Melanocyte of skin (primary cell): ENCODE measurements around the gene NACC2. TPM values are rescaled to one million over a fixed set of nuclear protein-coding genes. Genes with fewer than 3 reads are reported as not detected.

ENCODE experiments used
- total RNA-seq, 2 donors: library from RNA; depleted of rRNA; stranded (reverse); fragments of >200 nt; gene quantifications; 2 replicates each; pipeline ENCODE4 v1.2.3, GENCODE V29; 2012

The NACC2 gene
- total RNA-seq, result 10 to 100 TPM; 21.0 to 22.7 TPM

GRCh38 chr9:136095070-136096058 is at the start of gene NACC2:
Gene NACC2, minus strand, starts transcription at chr9:136095289. Its CDS starts 44,768 bp downstream, at chr9:136050521.

GRCh38 chr9:136118320-136119060 is 23.4 kb upstream of the NACC2 start, which contains the start of gene TMEM250:
Gene TMEM250, minus strand, starts transcription at chr9:136118875. Its CDS starts 1,975 bp downstream, at chr9:136116900.

GRCh38 chr9:135961277-135961715 is 133.8 kb downstream of the NACC2 start, which contains the start of gene UBAC1:
Gene UBAC1, minus strand, starts transcription at chr9:135961373. Its CDS starts 211 bp downstream, at chr9:135961162.

Other genes starting within 250 kb of the NACC2 start
- gene CAMSAP1, start 187.7 kb downstream of the NACC2 start, total RNA-seq, result 10 to 100 TPM; 17.2 to 22.0 TPM
- gene UBAC1, start 133.9 kb downstream of the NACC2 start, total RNA-seq, result 10 to 100 TPM; 29.3 to 34.6 TPM
- 10 to 100 TPM; 34.1 to 39.3 TPM for gene TMEM250, start 23.6 kb upstream of the NACC2 start, total RNA-seq
- gene LHX3, start 109.8 kb upstream of the NACC2 start, total RNA-seq, result not detected
- gene QSOX2, start 150.5 kb upstream of the NACC2 start, total RNA-seq, result 10 to 100 TPM in 1 of 2 donors, 1 to 10 TPM in 1; 9.6 to 12.3 TPM
- not detected for gene CCDC187, start 208.8 kb upstream of the NACC2 start, total RNA-seq
- gene GPSM1, start 232.2 kb upstream of the NACC2 start, total RNA-seq, result 10 to 100 TPM; 19.3 to 24.6 TPM